K562 (cell line): ENCODE results near the gene AP3S1. TPM values are rescaled to one million over a fixed set of nuclear protein-coding genes. Genes with fewer than 3 reads are reported as not detected.
A peak's percentile ranks its signal among the peaks of the same experiment; 100 is the strongest.

Source experiments
- CCAR2 ChIP-seq: fragments of 200-400 bp; formaldehyde crosslinking; IDR thresholded peaks from 2 replicates; pipeline ENCODE4 v1.6.1; 2017; ENCODE audit warnings: mild to moderate bottlenecking, low read depth, low read length
- CSDE1 ChIP-seq, 2 experiments: fragments of 450-650 bp; IDR thresholded peaks; 2 replicates each; pipeline ENCODE4 v1.6.1; 2016; ENCODE audit warnings: mild to moderate bottlenecking in 1 of 2
- DDX20 ChIP-seq: fragments of 450-650 bp; IDR thresholded peaks from 2 replicates; pipeline ENCODE4 v1.6.1; 2016; ENCODE audit warnings: missing genetic modification characterization, low read depth, mild to moderate bottlenecking, missing compliant biosample characterization, moderate library complexity
- E2F5 ChIP-seq: sonication (generic); formaldehyde crosslinking; IDR thresholded peaks from 2 replicates; pipeline ENCODE4 v1.8.0; 2022; ENCODE audit warnings: mild to moderate bottlenecking, missing genetic modification reagents
- GATAD2B ChIP-seq: fragments of 450-650 bp; IDR thresholded peaks from 2 replicates; pipeline ENCODE4 v1.6.1; 2017; ENCODE audit warnings: mild to moderate bottlenecking, borderline replicate concordance
- GTF2E2 ChIP-seq: fragments of 200-800 bp; sonication (Bioruptor generic); IDR thresholded peaks from 2 replicates; pipeline ENCODE4 v1.6.1; 2016; ENCODE audit warnings: missing genetic modification characterization, missing compliant biosample characterization
- HDAC2 ChIP-seq: fragments of 450-650 bp; IDR thresholded peaks from 2 replicates; pipeline ENCODE4 v1.6.1; 2016; ENCODE audit warnings: mild to moderate bottlenecking
- HNRNPUL1 ChIP-seq: fragments of 200-400 bp; formaldehyde crosslinking; IDR thresholded peaks from 2 replicates; pipeline ENCODE4 v1.6.1; 2017; ENCODE audit warnings: low read length
- MCM5 ChIP-seq: fragments of 450-650 bp; IDR thresholded peaks from 2 replicates; pipeline ENCODE4 v1.6.1; 2016; ENCODE audit warnings: low read depth
- MED1 ChIP-seq: sonication (generic); formaldehyde crosslinking; IDR thresholded peaks from 2 replicates; pipeline ENCODE4 v1.8.1; 2023; ENCODE audit warnings: missing genetic modification reagents, borderline replicate concordance
- SAFB ChIP-seq: fragments of 200-400 bp; formaldehyde crosslinking; IDR thresholded peaks from 2 replicates; pipeline ENCODE4 v1.6.1; 2017; ENCODE audit warnings: low read depth, low read length, borderline replicate concordance
- STAT5A ChIP-seq: IDR thresholded peaks from 2 replicates; pipeline ENCODE4 v1.6.1; 2012; ENCODE audit warnings: low read length, inconsistent platforms, borderline replicate concordance
- ZFX ChIP-seq: sonication (generic); formaldehyde crosslinking; IDR thresholded peaks from 2 replicates; pipeline ENCODE4 v1.8.0; 2022; ENCODE audit warnings: mild to moderate bottlenecking, missing genetic modification reagents, moderate library complexity
- ZNF184 ChIP-seq: sonication (generic); formaldehyde crosslinking; IDR thresholded peaks from 2 replicates; pipeline ENCODE4 v1.5.0; 2020; ENCODE audit warnings: missing genetic modification reagents
- ZNF589 ChIP-seq: fragments of 200-800 bp; sonication (Bioruptor generic); IDR thresholded peaks from 2 replicates; pipeline ENCODE4 v1.6.1; 2016; ENCODE audit warnings: low read depth, missing genetic modification characterization, missing compliant biosample characterization
- ZNF785 ChIP-seq: fragments of 250-450 bp; sonication (Bioruptor Pico); IDR thresholded peaks from 2 replicates; pipeline ENCODE4 v1.4.0; 2020; ENCODE audit warnings: mild to moderate bottlenecking
- polyA plus RNA-seq, 8 experiments: library from polyadenylated mRNA; depleted of rRNA in 4 of 8; stranded (reverse) in 5 of 8; unstranded in 3 of 8; fragments of >200 nt; fragmentation: Nextera tagmentation in 2 of 8; fragmentation: Illumina TruSeq in 1 of 8; extraction: Ambion mirVana in 2 of 8; extraction: Trizol in 1 of 8; gene quantifications; 2 replicates each; pipeline versions ENCODE4 v1.2.1 to v1.2.3, GENCODE V29; 2011 to 2014; ENCODE audit warnings: inconsistent platforms in 1 of 8, missing spikeins in 1 of 8
- total RNA-seq, 7 experiments: library from RNA; depleted of rRNA in 6 of 7; stranded (reverse); fragments of >200 nt in 6 of 7; fragmentation: Illumina TruSeq in 2 of 7; extraction: Trizol in 2 of 7; gene quantifications; 2 replicates each; pipeline versions ENCODE4 v1.2.1 to v1.2.3, GENCODE V29; 2011 to 2021; ENCODE audit warnings: low replicate concordance in 1 of 7
- TF ChIP-seq, protein P1 (sequence below): fragments of 250-450 bp; sonication (Bioruptor Pico); IDR thresholded peaks from 2 replicates; pipeline ENCODE4 v1.5.0; 2022; ENCODE audit warnings: mild to moderate bottlenecking
- TF ChIP-seq, protein P2 (sequence below): fragments of 250-450 bp; sonication (Bioruptor Pico); IDR thresholded peaks from 2 replicates; pipeline ENCODE4 v1.8.0; 2022; ENCODE audit warnings: moderate library complexity, mild to moderate bottlenecking, inconsistent platforms
- TF ChIP-seq, protein P3 (sequence below): fragments of 250-450 bp; sonication (Bioruptor Pico); IDR thresholded peaks from 2 replicates; pipeline ENCODE4 v1.5.0; 2021

Gene AP3S1
- total and polyA plus RNA-seq, 9 of the 15 experiments (the other 6 are each of a cell fraction or from before 2014, with no cell fraction given), result 46.1 to 106 (median 67.3) TPM

- TF ChIP-seq ZNF184 (CRISPR knock-in tag) (no peak), STAT5A (no peak; the same call in 1 of the 2 replicates), ZNF785 (no peak), ZNF589 (CRISPR knock-in tag) (no peak), GATAD2B (no peak), HNRNPUL1 (no peak), ZFX (CRISPR knock-in tag) (peak; percentile 92), GTF2E2 (tag) (peak; percentile 90), HDAC2 (peak; percentile 57; the same call in 1 of the 2 replicates), MCM5 (no peak), MED1 (no peak), E2F5 (CRISPR knock-in tag) (no peak), SAFB (no peak), CSDE1 (IDR thresholded peaks at IDR 0.05) (peak in 1 of 2 experiments; percentile 70; a peak in 1 of 4 replicates), CCAR2 (no peak), DDX20 (tag) (no peak)
- TF ChIP-seq, protein P1, sequence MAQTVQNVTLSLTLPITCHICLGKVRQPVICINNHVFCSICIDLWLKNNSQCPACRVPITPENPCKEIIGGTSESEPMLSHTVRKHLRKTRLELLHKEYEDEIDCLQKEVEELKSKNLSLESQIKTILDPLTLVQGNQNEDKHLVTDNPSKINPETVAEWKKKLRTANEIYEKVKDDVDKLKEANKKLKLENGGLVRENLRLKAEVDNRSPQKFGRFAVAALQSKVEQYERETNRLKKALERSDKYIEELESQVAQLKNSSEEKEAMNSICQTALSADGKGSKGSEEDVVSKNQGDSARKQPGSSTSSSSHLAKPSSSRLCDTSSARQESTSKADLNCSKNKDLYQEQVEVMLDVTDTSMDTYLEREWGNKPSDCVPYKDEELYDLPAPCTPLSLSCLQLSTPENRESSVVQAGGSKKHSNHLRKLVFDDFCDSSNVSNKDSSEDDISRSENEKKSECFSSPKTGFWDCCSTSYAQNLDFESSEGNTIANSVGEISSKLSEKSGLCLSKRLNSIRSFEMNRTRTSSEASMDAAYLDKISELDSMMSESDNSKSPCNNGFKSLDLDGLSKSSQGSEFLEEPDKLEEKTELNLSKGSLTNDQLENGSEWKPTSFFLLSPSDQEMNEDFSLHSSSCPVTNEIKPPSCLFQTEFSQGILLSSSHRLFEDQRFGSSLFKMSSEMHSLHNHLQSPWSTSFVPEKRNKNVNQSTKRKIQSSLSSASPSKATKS (CRISPR knock-in tag), result no peak
- TF ChIP-seq, protein P2, sequence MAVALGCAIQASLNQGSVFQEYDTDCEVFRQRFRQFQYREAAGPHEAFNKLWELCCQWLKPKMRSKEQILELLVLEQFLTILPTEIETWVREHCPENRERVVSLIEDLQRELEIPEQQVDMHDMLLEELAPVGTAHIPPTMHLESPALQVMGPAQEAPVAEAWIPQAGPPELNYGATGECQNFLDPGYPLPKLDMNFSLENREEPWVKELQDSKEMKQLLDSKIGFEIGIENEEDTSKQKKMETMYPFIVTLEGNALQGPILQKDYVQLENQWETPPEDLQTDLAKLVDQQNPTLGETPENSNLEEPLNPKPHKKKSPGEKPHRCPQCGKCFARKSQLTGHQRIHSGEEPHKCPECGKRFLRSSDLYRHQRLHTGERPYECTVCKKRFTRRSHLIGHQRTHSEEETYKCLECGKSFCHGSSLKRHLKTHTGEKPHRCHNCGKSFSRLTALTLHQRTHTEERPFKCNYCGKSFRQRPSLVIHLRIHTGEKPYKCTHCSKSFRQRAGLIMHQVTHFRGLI (CRISPR knock-in tag), result no peak
- TF ChIP-seq, protein P3, sequence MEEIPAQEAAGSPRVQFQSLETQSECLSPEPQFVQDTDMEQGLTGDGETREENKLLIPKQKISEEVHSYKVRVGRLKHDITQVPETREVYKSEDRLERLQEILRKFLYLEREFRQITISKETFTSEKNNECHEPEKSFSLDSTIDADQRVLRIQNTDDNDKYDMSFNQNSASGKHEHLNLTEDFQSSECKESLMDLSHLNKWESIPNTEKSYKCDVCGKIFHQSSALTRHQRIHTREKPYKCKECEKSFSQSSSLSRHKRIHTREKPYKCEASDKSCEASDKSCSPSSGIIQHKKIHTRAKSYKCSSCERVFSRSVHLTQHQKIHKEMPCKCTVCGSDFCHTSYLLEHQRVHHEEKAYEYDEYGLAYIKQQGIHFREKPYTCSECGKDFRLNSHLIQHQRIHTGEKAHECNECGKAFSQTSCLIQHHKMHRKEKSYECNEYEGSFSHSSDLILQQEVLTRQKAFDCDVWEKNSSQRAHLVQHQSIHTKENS (CRISPR knock-in tag), result no peak
These were observed at the start of gene AP3S1, which contains the start of gene ATG12 (continued) for GRCh38 chr5:115841382-115842088.
